Iris pigment epithelial cell (primary cell): ENCODE data around the gene CCDC188.

Experiments
- DNase-seq: peaks from one replicate; pipeline ENCODE4 v3.0.0-alpha.2; 2011; ENCODE audit warnings: low read depth

The CCDC188 gene

DNA sequence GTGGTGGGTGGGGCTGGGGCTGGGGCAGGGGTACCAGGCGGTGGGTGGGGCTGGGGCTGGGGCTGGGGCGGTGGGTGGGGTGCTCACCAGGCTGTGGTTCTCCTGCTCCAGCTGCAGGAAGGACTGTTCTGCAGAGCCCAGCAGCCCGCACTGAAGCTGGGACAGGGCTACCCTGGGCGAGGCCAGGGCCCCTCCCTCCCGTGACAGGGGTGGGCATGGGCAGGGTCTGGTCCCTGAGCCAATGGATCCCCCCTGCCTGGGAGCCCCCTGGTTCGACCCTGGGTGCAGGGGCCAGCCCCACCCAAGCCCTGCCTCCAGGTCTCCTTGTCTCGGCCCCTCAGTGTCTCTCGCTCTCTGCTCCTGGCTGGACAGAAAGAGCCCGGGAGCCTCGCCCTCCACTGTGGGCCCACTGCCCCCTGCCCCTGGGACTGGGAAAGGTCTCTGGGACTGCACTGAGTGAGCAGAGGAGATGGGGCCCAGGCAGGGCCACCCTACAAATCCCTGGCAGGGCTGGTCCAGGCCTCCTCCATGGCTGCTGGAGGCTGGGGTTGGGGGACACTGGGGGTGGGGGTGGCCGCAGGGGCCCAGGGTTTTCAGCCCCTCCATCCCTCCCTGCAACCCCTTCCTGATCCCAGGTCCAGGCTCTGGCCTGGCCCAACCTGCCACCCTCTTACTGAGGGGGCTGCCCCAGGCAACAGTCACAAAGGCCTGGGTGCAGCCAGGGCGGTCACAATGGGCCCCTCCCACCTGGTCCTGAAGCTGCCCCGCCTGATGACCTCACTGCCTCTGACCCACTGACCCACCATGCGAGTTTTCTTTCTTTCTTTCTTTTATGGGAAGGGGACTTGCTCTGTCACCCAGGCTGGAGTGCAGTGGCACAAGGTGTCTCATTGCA, at the start of gene CCDC188:
Gene CCDC188, minus strand, starts transcription at position 675 of the 895 bp plus-strand sequence. Its CDS starts 69 bp downstream, at position 606.
- no peak for DNase-seq

DNA sequence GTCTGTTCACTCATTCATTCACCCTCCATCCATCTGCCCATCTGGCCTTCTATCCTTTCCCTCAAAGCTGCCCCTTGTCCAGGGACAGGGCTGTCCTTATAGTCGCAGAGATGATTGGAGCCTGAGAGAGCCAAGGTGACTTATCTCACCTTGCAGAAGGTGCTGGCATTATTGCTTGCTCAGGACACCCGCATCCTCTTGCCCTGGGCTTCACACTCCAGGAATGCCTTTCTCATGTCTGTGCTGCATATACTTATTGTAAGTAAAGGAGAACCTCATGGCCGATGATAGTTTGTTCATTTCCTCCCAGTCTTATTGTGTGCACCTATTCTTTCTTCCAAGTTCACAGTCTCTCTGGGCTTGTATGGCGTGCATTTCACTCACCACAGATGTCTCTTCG, 49.1 kb upstream of the CCDC188 start:
- no peak for DNase-seq

DNA sequence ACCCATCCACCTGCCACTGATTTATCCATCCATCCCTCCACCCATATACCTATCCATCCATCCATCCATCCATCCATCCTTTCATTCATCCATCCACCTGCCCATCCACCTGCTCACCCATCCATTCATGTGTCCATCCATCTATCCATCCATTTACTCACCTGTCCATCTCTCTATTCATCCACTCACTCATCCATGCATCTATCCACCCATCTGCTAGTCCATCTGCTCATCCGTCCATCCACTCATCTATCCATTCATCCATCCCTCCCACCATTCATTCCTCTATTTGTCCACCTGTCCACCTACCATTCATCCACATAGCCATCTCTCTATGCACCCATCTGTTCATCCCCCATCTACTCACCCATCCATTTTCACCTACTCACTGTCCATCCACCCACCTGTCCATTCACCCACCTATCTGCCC, 48.6 kb upstream of the CCDC188 start:
- no peak for DNase-seq

DNA sequence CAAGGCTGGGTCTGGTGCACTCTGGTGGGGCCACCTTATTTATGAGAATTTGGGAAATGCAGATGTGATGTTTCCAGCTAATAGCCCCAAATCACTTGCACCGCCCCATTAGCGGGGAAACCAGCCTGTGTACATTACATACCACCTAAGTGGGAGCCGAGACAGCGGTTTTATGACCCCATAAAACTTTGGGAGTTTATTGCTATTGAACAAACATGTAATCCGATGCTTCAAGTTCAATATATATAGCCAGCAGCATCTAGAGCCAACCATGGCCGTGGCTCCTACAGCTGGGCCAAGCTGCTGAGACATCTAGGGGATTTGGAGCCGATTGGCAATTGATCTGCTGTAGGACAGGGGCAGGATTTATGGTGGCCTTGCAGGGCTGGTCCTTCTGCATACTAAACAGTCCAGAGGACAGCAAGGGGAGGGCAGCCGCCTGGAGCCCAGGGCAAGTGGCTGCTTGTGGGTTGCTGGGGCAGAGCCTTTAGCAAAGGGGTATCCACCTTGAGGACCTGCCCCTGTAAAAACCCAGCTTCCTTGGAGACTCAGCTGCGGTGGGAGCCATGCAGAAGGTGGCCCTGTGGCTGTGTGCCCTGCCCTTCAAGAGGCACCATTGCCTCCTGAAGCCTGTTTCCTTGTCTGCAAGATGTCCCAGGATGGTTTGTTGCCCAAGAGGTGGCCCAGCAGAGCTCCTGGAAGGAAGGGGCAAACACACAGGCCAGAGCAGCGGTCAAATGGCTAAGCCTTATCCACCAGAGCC, 47.9 kb upstream of the CCDC188 start:
- no peak for DNase-seq

DNA sequence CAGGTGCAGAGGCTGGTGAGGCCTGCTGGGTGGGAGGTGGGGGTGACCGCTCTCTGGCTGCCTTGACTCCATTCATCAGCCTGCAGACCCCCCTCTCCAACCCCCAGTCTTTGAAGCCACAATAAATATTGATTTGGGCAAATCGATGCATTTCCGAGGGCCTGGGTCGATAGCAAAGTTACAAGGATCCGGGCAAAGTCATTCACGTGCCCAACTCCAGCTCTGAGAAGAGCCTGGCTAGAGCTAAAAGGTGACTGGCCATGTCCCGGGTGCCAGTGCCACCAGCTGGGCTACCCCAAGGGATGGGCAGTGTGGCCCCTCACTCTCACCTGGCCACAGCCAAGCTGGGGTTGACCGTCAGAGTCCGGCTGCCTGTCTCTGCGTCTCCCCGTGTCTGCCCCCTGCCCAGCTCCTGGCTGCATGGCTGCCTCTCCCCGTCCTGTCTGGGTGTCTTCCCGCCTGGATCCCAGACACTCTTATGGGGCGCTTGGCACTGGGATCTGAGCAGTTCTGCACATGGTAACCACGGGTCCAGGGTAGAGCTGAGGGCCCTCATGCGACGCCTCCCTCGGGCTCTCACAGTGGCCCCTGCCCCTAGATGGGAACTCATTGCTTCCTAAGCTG, 46.7 kb upstream of the CCDC188 start:
- no peak for DNase-seq

DNA sequence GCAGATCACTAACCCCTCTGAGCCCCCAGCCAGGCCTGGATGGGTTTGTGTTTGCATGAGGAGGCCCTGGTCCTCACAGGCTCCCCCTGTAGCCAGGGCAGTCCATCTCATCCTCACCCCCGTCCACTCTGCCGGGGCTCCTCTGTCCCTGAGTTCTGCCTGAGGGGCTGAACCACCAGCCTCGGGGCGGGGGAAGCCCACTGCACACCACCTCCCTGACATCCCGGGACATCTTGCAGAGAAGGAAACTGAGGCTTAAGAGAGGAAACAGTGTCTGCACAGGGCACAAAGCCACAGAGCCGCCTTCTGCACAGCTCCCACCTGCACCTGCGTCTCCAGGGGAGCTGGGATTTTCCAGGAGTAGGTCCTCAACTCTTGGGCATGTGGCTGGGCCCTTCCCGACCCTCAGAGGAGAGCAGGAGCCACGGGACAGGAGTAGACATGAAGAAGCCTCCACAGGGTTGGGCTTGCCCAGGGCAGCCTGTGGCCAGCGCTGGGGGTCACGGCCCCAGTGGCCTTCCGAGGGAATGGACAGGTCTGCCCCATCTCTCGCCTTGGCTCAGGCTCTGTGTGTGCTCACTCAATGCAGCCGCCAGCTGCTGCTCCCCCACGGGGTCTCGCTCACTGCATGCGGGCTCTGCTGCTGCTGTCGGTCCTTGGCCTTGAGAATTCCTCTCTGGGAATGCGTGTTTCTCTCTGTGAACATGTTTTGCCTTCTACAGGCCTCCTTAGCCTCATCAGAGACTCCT, 45.4 kb upstream of the CCDC188 start:
- no peak for DNase-seq

DNA sequence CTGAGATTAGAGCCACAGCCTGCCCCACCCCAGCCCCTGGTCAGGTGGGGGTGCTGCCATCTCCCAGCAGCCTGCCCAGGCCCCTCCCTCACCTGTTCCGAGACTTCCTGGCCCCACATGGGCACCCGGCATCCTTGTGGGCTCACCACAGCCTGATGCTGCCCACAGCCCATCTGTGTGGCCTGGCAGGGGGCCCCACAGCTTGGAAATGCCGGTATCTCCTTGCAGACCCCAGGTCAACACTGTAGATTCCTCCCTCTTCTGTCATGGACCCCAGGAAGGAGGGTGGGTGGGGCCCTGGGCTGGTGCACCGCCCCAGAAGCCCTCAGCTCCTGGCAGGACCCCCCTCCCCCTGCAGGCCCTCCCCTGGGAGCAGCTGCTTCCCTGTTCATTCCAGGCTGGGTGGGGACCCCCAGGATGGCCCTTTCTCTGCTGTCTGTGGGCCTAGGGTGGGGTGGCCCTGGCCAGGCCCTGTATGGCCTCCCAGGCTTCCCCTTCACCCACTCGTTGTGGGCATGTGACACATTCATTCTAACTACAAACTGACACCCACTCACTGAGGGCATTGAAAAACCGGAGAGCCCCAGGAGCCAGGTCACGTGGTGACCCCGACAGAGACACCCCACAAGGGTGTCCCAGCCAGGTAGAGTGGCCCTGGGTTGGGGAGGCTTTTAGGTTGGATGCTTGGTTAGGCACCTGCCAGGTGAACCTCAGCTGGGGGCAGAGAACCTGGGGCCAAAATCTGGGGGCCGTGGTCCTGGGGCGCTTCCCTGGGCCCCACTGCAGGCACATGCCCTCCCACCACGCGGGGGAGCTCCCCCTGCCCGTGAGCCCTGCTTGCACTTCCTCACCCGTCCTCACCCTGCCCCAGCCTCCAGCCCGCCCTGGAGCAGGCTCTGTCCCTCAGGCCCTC, 44.1 kb upstream of the CCDC188 start:
- DNase-seq = no peak

DNA sequence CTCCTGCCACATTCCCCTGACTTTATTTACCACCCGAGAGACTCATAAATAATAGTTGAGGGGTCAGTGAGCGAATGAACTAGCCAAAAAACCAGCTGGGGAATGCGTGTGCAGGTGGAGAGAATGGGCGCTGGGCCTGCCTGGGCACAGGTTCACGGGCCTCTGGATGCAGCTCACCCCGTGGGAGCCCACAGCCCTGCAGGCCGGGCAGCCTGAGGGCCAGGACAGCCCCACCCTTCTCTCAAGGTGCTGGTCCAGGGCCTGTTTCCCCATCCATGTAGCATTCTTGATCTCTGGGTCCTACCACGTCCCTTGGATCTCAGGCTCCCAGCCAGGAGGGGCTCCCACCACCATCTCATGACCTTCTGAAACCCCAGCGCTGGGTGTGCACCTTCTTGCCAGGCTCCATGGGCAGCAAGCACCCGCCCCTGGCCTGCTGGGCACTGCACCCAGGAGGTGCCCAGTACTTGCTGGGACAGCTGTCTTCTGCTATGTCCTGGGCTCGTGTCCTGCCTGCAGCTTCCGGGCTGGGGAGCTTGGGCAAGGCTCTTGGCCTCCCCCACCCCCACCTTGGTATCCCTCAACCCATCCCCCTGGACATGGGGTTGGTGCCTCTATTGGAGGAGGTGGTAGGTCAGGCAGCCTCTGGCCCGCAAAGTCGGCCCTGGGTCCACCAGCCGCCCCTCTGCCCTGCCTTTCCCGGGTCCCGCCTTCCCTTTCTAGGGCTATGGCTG, 43.1 kb upstream of the CCDC188 start:
- DNase-seq = no peak

DNA sequence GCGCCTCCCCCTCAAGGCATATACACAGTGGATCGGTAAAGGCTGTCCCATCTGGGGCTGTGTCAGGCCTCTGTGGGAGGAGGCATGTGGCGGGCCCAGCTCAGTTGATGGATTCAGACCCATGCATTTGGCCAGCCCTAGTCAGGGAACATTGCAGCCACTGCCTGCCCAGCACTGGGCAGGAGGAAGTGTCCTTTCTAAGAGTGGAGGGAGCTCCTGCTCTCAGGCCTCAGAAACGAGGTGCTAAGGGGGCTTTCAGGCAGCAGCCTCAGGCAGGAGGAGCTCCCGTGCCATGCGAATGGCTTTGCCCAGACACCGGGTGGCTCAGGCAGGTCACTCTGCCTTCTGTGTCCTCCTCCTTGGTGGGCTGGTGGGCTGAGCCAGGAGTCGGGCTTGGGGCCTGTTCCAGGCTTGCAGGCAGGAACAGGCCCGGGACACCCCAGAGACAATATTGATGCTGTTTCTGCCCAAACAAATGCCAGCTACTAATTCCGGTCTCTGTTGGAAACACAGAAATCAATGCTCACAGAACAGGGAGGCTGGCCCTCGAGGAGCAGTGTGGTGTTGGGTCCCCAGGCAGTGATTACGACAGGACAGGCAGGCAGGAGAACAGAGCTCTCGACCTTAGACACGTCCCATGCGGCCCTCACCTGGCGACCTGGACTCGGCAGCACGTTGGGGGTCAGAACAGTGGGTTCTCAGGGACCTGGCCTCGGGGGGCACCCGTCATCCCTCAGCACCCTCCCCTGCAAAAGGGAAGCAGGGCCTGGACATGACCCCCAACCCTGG, 42.3 kb upstream of the CCDC188 start:
- DNase-seq = no peak

DNA sequence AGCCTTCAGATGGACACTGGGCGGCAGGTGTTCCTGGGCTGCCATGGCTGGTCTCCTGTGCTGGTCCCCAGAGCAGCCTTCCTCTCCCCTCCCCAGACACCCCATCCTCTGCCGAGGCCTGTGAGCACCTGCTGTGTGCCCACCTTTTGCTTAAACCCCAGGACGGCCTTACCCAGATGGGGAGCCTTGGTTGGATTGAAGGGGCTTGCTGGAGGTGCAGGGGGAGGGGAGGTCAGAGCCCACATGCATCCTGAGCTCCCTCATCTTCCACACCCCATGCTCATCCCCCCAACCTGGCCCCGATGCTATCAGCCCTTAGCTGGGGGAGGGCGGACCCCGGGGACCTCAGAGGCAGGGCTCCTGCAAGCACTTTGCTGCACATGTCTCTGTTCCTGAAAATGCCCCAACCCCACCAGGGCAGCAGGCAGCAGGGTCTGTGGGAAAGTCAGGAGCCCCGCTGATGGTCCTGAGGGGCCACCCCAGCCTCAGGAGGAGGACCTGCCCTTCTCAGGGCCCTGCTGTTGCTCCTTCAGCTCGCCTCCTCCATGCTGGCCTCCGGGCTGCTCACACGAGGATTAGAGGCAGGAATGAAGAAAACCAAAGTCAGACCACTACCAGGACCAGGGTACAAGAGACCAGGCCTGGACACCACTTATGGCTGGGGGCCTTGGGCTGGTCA, 41.6 kb upstream of the CCDC188 start:
- no peak for DNase-seq

DNA sequence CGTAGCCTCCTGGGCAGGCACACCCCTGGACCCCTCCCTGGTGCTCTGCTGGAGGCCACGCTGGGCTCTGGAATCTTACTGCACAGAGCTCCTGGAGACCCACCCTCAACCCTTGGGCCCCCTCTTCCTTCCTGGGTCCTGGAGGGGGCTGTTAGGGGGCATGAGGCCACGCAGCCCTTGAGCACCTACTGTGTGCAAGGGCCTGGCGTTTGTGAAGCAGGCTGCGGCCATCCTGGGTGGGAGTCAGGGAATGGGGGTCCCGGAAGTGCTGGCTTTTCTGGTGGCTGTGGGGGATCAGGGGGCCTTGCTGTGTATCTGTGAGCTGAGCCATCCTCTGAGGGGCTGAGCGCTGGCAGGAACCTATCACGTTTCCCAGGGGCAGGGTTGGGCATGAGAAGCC, 40.9 kb upstream of the CCDC188 start:
- no peak for DNase-seq

DNA sequence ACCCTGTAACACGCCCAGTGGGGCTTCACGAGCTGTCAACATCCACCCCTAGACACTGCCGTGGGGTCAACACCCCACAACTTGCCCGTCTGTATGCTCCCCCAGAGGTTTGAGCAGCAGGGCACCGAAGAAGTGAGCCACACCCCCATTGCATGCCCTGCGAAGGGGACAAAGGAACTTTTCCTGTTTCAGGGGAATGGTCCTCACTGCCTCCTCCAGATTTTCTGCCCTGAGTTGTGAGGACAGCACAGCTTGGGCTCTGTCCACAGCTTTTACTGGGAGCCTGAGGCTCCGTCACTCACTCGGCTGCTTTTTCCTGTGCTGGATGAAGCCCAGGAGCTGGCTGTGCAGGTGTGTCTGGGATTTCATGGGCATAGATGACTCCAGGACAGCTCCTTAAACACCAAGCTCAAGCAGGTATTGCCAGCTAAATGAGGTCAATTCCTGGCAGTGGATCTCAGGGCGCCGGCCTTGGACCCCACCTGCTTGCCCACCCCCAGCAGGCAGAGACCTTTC, 40.2 kb upstream of the CCDC188 start:
- DNase-seq = no peak

DNA sequence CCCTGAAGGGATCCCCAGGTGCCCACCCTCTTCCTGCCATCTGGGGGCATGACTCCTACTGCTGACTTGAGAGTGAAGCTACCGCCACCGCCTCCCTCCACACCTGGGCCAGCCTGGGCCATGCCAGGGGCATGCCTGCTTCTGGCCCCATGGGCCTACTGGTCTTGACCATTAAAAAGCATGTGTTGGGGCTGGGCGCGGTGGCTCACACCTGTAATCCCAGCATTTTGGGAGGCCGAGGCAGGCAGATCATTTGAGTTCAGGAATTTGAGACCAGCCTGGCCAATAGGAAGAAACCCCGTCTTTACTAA, 37.7 kb upstream of the CCDC188 start:
- no peak for DNase-seq

DNA sequence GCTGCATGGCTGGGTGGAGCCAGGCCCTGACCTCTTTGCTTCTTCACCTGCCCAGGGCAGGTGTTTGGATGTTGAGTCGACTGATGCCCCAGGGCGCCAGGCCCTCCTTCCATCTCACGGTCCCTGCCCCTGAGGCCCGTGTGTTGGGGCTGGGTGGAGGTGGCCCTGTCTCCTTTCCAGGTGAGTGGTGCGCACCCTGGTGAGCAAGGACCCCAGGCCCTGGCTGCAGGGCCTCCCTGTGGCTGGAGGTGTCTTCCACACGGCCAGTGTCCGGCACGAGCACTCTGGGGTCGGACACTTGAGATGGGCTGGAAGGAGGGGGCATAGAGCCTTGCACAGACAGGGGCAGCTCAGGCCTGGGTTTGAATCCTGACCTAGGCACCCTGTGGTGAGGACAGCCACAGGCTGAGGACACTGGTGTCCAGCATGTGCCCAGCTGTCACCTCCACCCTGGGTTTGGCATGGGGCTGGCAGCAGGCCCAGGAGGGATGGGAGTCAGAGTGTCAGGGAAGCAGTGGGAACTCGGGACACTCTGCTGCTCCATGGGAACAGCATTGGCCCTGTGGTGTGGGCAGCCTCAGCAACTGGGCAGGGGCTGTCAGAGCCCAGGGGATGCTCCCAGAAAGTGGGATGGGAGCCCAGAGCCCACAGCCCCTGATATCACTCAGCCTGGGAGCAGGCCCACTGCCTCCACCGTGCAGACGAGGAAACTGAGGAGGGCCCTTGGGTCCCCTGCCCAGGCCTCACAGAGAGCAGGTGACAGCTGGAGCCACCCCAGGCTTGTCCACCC, 37.1 kb upstream of the CCDC188 start:
- DNase-seq = no peak

DNA sequence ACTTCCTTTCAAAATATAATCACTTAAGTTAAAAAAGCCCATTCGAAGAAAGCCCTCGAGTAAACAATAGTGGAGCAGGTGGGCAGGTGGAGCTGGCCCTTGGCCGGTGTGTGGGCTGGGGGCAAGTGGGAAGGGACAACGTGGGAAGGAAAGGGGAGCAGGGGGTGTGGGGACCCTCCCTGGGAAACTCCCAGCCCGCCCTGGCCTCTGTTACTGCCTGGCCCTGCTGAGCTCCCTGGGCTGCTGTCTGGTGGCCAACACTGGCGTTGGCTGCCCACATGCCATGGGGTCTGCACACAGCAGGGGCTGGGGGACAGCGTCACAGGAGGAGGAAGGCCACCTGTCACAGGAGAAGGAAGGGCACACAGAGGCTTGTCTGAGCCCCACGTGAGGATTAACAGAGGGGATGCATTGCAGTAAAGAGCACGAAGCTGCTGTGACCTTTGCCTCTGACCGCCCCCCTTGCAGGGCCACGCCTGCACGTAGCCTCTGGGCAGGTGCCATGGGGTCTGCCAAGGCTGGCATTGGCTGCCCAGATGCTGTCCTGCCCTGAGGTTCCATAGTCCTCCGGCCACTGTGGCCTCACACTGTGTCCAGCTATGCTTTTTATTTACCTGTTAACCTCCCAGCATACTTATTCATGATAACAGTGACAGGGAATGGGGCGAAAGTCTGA, 36.2 kb upstream of the CCDC188 start:
- DNase-seq = no peak

DNA sequence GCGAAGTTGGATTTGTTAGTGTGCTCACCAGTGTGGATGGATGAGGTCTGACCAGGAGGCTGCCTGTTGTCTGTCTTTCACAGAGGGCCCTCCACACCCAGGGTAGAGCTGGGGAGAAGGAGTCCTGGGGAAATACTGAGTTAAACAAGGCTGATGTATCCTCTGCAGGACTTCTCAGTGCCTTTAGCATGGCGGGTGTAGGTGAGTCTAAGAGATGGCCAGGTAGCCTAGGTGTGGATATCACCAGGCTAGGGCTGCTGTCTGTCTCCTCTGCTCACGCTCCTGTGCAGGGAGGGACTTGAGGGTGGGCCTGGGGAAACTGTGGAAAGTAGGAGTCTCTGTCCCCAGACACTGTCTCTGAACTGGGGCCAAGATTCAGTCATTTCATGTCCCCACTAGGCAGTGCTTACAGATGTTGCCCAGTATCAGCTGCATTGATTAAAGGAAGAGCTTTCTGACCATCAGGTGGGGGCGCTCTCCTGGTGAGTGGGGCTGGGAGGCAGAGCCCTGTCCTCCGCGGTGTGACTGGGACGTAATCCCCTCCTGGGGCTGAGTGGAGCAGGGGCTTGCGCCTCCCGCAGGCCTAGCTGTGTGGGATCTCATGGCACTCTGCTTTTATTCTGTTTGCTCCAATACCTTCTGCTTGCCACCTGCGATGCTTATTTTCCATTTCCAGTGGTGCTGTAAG, 35.5 kb upstream of the CCDC188 start:
- no peak for DNase-seq

DNA sequence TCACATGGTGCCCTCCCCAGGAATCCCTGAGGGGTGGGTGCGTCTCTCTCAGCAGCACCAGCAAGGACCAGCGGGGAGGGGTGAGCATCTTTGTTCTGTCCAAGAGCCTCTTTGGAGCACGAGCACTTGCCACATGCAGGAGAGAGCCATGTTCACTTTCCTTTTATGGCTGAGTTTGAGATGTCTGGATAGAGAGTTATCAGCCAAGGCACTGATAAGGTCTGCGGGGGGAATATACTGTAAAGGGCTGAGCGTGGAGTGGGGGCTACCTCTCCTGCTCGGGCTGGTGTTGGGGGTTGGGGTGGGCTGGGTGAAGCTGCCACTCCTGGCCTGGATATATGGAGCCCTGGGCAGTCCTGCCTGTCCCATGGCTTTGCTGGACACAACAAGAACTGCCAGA, 34.9 kb upstream of the CCDC188 start:
- DNase-seq = no peak
